ENCODE data around the gene APOBEC3A.
"Not testable (repeated sequence)": the region's sequence is repeated elsewhere in the genome, so short reads cannot be mapped to it uniquely, and the experiment has no call there.

APOBEC3A gene

GRCh38 chr22:38950527-38951295 is 6.7 kb upstream of the APOBEC3A start:
- H3K27ac Mint-ChIP-seq = no peak overlapping the region
- no peak for DNase-seq (ENCODE audit: low spot score in 2 of 2)
- ATAC-seq = no peak
- H3K36me3 Mint-ChIP-seq = peaks cover 7% of the 10 kb centered on the region
- H3K9me3 Mint-ChIP-seq = no peaks in the 10 kb centered on the region
- no peak overlapping the region for H3K4me3 Mint-ChIP-seq
- peaks cover 53% of the 10 kb centered on the region for H3K4me1 Mint-ChIP-seq

- ATAC-seq (no peak), DNase-seq (ENCODE audit: low spot score in 2 of 2) (no peak)
- peaks cover 52% of the 10 kb centered on the region for H3K4me1 Mint-ChIP-seq
- no peak overlapping the region for H3K27ac Mint-ChIP-seq
- no peaks in the 10 kb centered on the region for H3K9me3 Mint-ChIP-seq
- peaks cover 7% of the 10 kb centered on the region for H3K36me3 Mint-ChIP-seq
- no peak overlapping the region for H3K4me3 Mint-ChIP-seq
Observed at GRCh38 chr22:38951734-38952133, 5.7 kb upstream of the APOBEC3A start.

- no peak for DNase-seq (ENCODE audit: low spot score in 2 of 2)
- Mint-ChIP-seq H3K27ac (peak overlapping the region; percentile 80), H3K4me3 (no peak overlapping the region), H3K36me3 (peaks cover 7% of the 10 kb centered on the region), H3K9me3 (no peaks in the 10 kb centered on the region), H3K4me1 (peaks cover 53% of the 10 kb centered on the region)
- no peak for ATAC-seq
Observed at GRCh38 chr22:38952281-38952993, 5.0 kb upstream of the APOBEC3A start.

- Mint-ChIP-seq H3K4me3 (peak overlapping the region; percentile 52), H3K36me3 (peaks cover 7% of the 10 kb centered on the region), H3K9me3 (no peaks in the 10 kb centered on the region), H3K4me1 (peaks cover 50% of the 10 kb centered on the region), H3K27ac (peak overlapping the region; percentile 90)
- no peak for DNase-seq (ENCODE audit: low spot score in 2 of 2)
- no peak for ATAC-seq
Observed at GRCh38 chr22:38953091-38953490, 4.3 kb upstream of the APOBEC3A start.

- Mint-ChIP-seq H3K4me3 (peak overlapping the region; percentile 52), H3K9me3 (no peaks in the 10 kb centered on the region), H3K36me3 (peaks cover 7% of the 10 kb centered on the region), H3K27ac (peak overlapping the region; percentile 90), H3K4me1 (peaks cover 55% of the 10 kb centered on the region)
- ATAC-seq = peak; percentile 98
- peak; percentile 49 to 87 for DNase-seq (ENCODE audit: low spot score in 2 of 2)
Observed at GRCh38 chr22:38953577-38954413, 3.6 kb upstream of the APOBEC3A start.

GRCh38 chr22:38954414-38955043 is 2.9 kb upstream of the APOBEC3A start:
- no peak for ATAC-seq
- Mint-ChIP-seq H3K27ac (peak overlapping the region; percentile 90), H3K4me1 (peaks cover 57% of the 10 kb centered on the region), H3K9me3 (no peaks in the 10 kb centered on the region), H3K4me3 (peak overlapping the region; percentile 52), H3K36me3 (peaks cover 7% of the 10 kb centered on the region)
- no peak for DNase-seq (ENCODE audit: low spot score in 2 of 2)

- ATAC-seq (no peak), DNase-seq (ENCODE audit: low spot score in 2 of 2) (no peak)
- peaks cover 7% of the 10 kb centered on the region for H3K36me3 Mint-ChIP-seq
- H3K4me1 Mint-ChIP-seq = peaks cover 57% of the 10 kb centered on the region
- H3K27ac Mint-ChIP-seq = peak overlapping the region; percentile 90
- H3K9me3 Mint-ChIP-seq = no peaks in the 10 kb centered on the region
- H3K4me3 Mint-ChIP-seq = no peak overlapping the region
Observed at GRCh38 chr22:38955250-38955905, 2.0 kb upstream of the APOBEC3A start.

- Mint-ChIP-seq H3K4me3 (no peak overlapping the region), H3K4me1 (peaks cover 57% of the 10 kb centered on the region), H3K27ac (peak overlapping the region; percentile 90), H3K36me3 (peaks cover 7% of the 10 kb centered on the region), H3K9me3 (no peaks in the 10 kb centered on the region)
- no peak for ATAC-seq
- DNase-seq (ENCODE audit: low spot score in 2 of 2) = no peak
Observed at GRCh38 chr22:38955926-38956325, 1.5 kb upstream of the APOBEC3A start.

GRCh38 chr22:38956551-38956950 is 858 bp upstream of the APOBEC3A start:
- Mint-ChIP-seq H3K36me3 (peaks cover 7% of the 10 kb centered on the region), H3K27ac (peak overlapping the region; percentile 90), H3K9me3 (no peaks in the 10 kb centered on the region), H3K4me3 (no peak overlapping the region), H3K4me1 (peaks cover 57% of the 10 kb centered on the region)
- DNase-seq (ENCODE audit: low spot score in 2 of 2) (no peak), ATAC-seq (no peak)

GRCh38 chr22:38957808-38958650 is 620 bp downstream of the APOBEC3A start:
- H3K4me1 Mint-ChIP-seq = peaks cover 48% of the 10 kb centered on the region
- no peak for DNase-seq (ENCODE audit: low spot score in 2 of 2)
- no peaks in the 10 kb centered on the region for H3K36me3 Mint-ChIP-seq
- ATAC-seq = no peak
- H3K4me3 Mint-ChIP-seq = no peak overlapping the region
- no peaks in the 10 kb centered on the region for H3K9me3 Mint-ChIP-seq
- H3K27ac Mint-ChIP-seq = peak overlapping the region; percentile 44

GRCh38 chr22:38958651-38958943 is 1.2 kb downstream of the APOBEC3A start:
- not testable (repeated sequence) for DNase-seq (ENCODE audit: low spot score in 2 of 2); H3K9me3 Mint-ChIP-seq; ATAC-seq; H3K4me3 Mint-ChIP-seq; H3K36me3 Mint-ChIP-seq
- peak overlapping the region; percentile 44 for H3K27ac Mint-ChIP-seq
- peaks cover 42% of the 10 kb centered on the region for H3K4me1 Mint-ChIP-seq

GRCh38 chr22:38959590-38959989 is 2.2 kb downstream of the APOBEC3A start:
- ATAC-seq (no peak), DNase-seq (ENCODE audit: low spot score in 2 of 2) (no peak)
- Mint-ChIP-seq H3K9me3 (no peaks in the 10 kb centered on the region), H3K27ac (no peak overlapping the region), H3K4me1 (peaks cover 32% of the 10 kb centered on the region), H3K4me3 (no peak overlapping the region), H3K36me3 (no peaks in the 10 kb centered on the region)

- not testable (repeated sequence) for ATAC-seq; H3K27ac Mint-ChIP-seq; H3K36me3 Mint-ChIP-seq; DNase-seq (ENCODE audit: low spot score in 2 of 2); H3K4me3 Mint-ChIP-seq; H3K9me3 Mint-ChIP-seq
- peaks cover 24% of the 10 kb centered on the region for H3K4me1 Mint-ChIP-seq
Observed at GRCh38 chr22:38960673-38961072, 3.3 kb downstream of the APOBEC3A start.

GRCh38 chr22:38963291-38963738 is 5.9 kb downstream of the APOBEC3A start:
- peaks cover 19% of the 10 kb centered on the region for H3K4me1 Mint-ChIP-seq
- not testable (repeated sequence) for H3K9me3 Mint-ChIP-seq; DNase-seq (ENCODE audit: low spot score in 2 of 2); H3K27ac Mint-ChIP-seq; H3K36me3 Mint-ChIP-seq; H3K4me3 Mint-ChIP-seq; ATAC-seq

All from stimulated activated effector memory CD8-positive, alpha-beta T cell treated with anti-CD3 and anti-CD28 coated beads, Interleukin-12 subunit alpha, Interleukin-12 subunit beta, amount 100 ng/mL, for 72 hours (primary cell).